Dendritic cell treated with granulocyte-macrophage colony-stimulating factor and Interleukin-4, amounts not matched to agents 40 ng/mL and 50 ng/mL, for 4 days (primary cell): ENCODE results near the gene FBXO31.

ENCODE experiments used
- H3K27ac Mint-ChIP-seq: one replicate; pipeline ENCODE4 v1.8.0; 2022; ENCODE audit warnings: mild to moderate bottlenecking, mixed read lengths
- H3K27me3 Mint-ChIP-seq: one replicate; pipeline ENCODE4 v1.8.0; 2022; ENCODE audit warnings: mild to moderate bottlenecking, mixed read lengths
- H3K36me3 Mint-ChIP-seq: one replicate; pipeline ENCODE4 v1.8.0; 2022; ENCODE audit warnings: low read depth, mixed read lengths
- H3K4me1 Mint-ChIP-seq: one replicate; pipeline ENCODE4 v1.8.0; 2022; ENCODE audit warnings: low read depth, mixed read lengths
- H3K4me3 Mint-ChIP-seq: one replicate; pipeline ENCODE4 v1.8.0; 2022; ENCODE audit warnings: mild to moderate bottlenecking, moderate library complexity, mixed read lengths
- H3K9me3 Mint-ChIP-seq: one replicate; pipeline ENCODE4 v1.8.0; 2022; ENCODE audit warnings: mixed read lengths
- intact Hi-C: fragments of 100-400 bp; cut with micrococcal nuclease; formaldehyde crosslinking; loops from one replicate; pipeline ENCODE4 v1.15.0; 2022

The FBXO31 gene

GRCh38 chr16:87321336-87322107 lies 62.1 kb downstream of the FBXO31 start:
- Mint-ChIP-seq H3K4me3 (no peak overlapping the region), H3K4me1 (peaks cover 12% of the 10 kb centered on the region), H3K27ac (no peak overlapping the region), H3K36me3 (peaks cover 17% of the 10 kb centered on the region), H3K9me3 (no peaks in the 10 kb centered on the region), H3K27me3 (peaks cover 3% of the 10 kb centered on the region)
- intact Hi-C loops: loop anchor here (10.0 kb wide), 1 partner anchor 313 kb away; no protein-coding TSS in a partner anchor

GRCh38 chr16:87320510-87321227 lies 62.9 kb downstream of the FBXO31 start:
- intact Hi-C loops: loop anchor here (10.0 kb wide), 1 partner anchor 314 kb away; no protein-coding TSS in a partner anchor
- no peak overlapping the region for H3K4me3 Mint-ChIP-seq
- H3K4me1 Mint-ChIP-seq: peaks cover 18% of the 10 kb centered on the region
- H3K27ac Mint-ChIP-seq: no peak overlapping the region
- peaks cover 17% of the 10 kb centered on the region for H3K36me3 Mint-ChIP-seq
- H3K27me3 Mint-ChIP-seq: peaks cover 3% of the 10 kb centered on the region
- H3K9me3 Mint-ChIP-seq: no peaks in the 10 kb centered on the region

GRCh38 chr16:87319997-87320491 lies 63.5 kb downstream of the FBXO31 start:
- Mint-ChIP-seq H3K27ac (no peak overlapping the region), H3K9me3 (no peaks in the 10 kb centered on the region), H3K27me3 (peaks cover 3% of the 10 kb centered on the region), H3K36me3 (peaks cover 17% of the 10 kb centered on the region), H3K4me3 (no peak overlapping the region), H3K4me1 (peaks cover 18% of the 10 kb centered on the region)
- intact Hi-C loops: loop anchor here (5.0 to 10.0 kb wide), 2 partner anchors 72 to 315 kb away; partner anchors contain the start of gene MAP1LC3B

- Mint-ChIP-seq H3K36me3 (peaks cover 17% of the 10 kb centered on the region), H3K27ac (peak overlapping the region; percentile 95), H3K27me3 (peaks cover 3% of the 10 kb centered on the region), H3K4me3 (no peak overlapping the region), H3K9me3 (no peaks in the 10 kb centered on the region), H3K4me1 (peaks cover 18% of the 10 kb centered on the region)
- intact Hi-C loops: loop anchor here (5.0 kb wide), 1 partner anchor 73 kb away; the partner anchor contains the start of gene MAP1LC3B
Measured at GRCh38 chr16:87319011-87319410, 64.6 kb downstream of the FBXO31 start.

GRCh38 chr16:87317750-87318644 lies 65.6 kb downstream of the FBXO31 start:
- Mint-ChIP-seq H3K4me1 (peaks cover 18% of the 10 kb centered on the region), H3K27me3 (peaks cover 3% of the 10 kb centered on the region), H3K36me3 (peaks cover 17% of the 10 kb centered on the region), H3K27ac (peak overlapping the region; percentile 95), H3K4me3 (peak overlapping the region; percentile 89), H3K9me3 (no peaks in the 10 kb centered on the region)
- intact Hi-C loops: loop anchor here (5.0 kb wide), 1 partner anchor 74 kb away; the partner anchor contains the start of gene MAP1LC3B

- Mint-ChIP-seq H3K9me3 (no peaks in the 10 kb centered on the region), H3K4me1 (peaks cover 18% of the 10 kb centered on the region), H3K4me3 (peak within 1 kb of the TSS; percentile 89), H3K36me3 (peaks cover 17% of the 10 kb centered on the region), H3K27ac (peak within 1 kb of the TSS; percentile 95), H3K27me3 (peaks cover 3% of the 10 kb centered on the region)
- intact Hi-C loops: loop anchor here (5.0 kb wide), 1 partner anchor 75 kb away; the partner anchor contains the start of gene MAP1LC3B
Measured at GRCh38 chr16:87316923-87317749, 66.4 kb downstream of the FBXO31 start, which contains the start of gene C16orf95. C16orf95 (minus strand) TSS chr16:87317392; CDS start chr16:87317242, 150 bp downstream.

- H3K9me3 Mint-ChIP-seq: no peaks in the 10 kb centered on the region
- H3K27me3 Mint-ChIP-seq: peaks cover 3% of the 10 kb centered on the region
- peak overlapping the region; percentile 95 for H3K27ac Mint-ChIP-seq
- peak overlapping the region; percentile 89 for H3K4me3 Mint-ChIP-seq
- H3K36me3 Mint-ChIP-seq: peaks cover 17% of the 10 kb centered on the region
- peaks cover 18% of the 10 kb centered on the region for H3K4me1 Mint-ChIP-seq
- intact Hi-C loops: loop anchor here (5.0 kb wide), 1 partner anchor 76 kb away; the partner anchor contains the start of gene MAP1LC3B
Measured at GRCh38 chr16:87316450-87316922, 67.1 kb downstream of the FBXO31 start.

GRCh38 chr16:87314990-87315420 lies 68.6 kb downstream of the FBXO31 start:
- intact Hi-C loops: loop anchor here (5.0 kb wide), 1 partner anchor 77 kb away; the partner anchor contains the start of gene MAP1LC3B
- H3K4me3 Mint-ChIP-seq: no peak overlapping the region
- peaks cover 17% of the 10 kb centered on the region for H3K36me3 Mint-ChIP-seq
- H3K9me3 Mint-ChIP-seq: no peaks in the 10 kb centered on the region
- H3K27ac Mint-ChIP-seq: no peak overlapping the region
- no peaks in the 10 kb centered on the region for H3K27me3 Mint-ChIP-seq
- H3K4me1 Mint-ChIP-seq: peaks cover 18% of the 10 kb centered on the region

GRCh38 chr16:87312008-87312407 lies 71.6 kb downstream of the FBXO31 start:
- no peak overlapping the region for H3K4me3 Mint-ChIP-seq
- H3K9me3 Mint-ChIP-seq: no peaks in the 10 kb centered on the region
- no peaks in the 10 kb centered on the region for H3K27me3 Mint-ChIP-seq
- H3K4me1 Mint-ChIP-seq: peaks cover 7% of the 10 kb centered on the region
- no peak overlapping the region for H3K27ac Mint-ChIP-seq
- peaks cover 2% of the 10 kb centered on the region for H3K36me3 Mint-ChIP-seq
- intact Hi-C loops: no loop called here

GRCh38 chr16:87311387-87311786 lies 72.2 kb downstream of the FBXO31 start:
- H3K27me3 Mint-ChIP-seq: no peaks in the 10 kb centered on the region
- H3K9me3 Mint-ChIP-seq: no peaks in the 10 kb centered on the region
- H3K36me3 Mint-ChIP-seq: no peaks in the 10 kb centered on the region
- peaks cover 5% of the 10 kb centered on the region for H3K4me1 Mint-ChIP-seq
- no peak overlapping the region for H3K4me3 Mint-ChIP-seq
- intact Hi-C loops: no loop called here
- no peak overlapping the region for H3K27ac Mint-ChIP-seq

GRCh38 chr16:87310610-87311009 lies 73.0 kb downstream of the FBXO31 start:
- Mint-ChIP-seq H3K4me3 (no peak overlapping the region), H3K36me3 (no peaks in the 10 kb centered on the region), H3K9me3 (no peaks in the 10 kb centered on the region), H3K4me1 (no peaks in the 10 kb centered on the region), H3K27ac (no peak overlapping the region), H3K27me3 (no peaks in the 10 kb centered on the region)
- intact Hi-C loops: no loop called here
